ENCODE measurements around the gene NXPE3.
"Not testable (repeated sequence)": the region's sequence is repeated elsewhere in the genome, so short reads cannot be mapped to it uniquely, and the experiment has no call there.

The NXPE3 gene

DNA sequence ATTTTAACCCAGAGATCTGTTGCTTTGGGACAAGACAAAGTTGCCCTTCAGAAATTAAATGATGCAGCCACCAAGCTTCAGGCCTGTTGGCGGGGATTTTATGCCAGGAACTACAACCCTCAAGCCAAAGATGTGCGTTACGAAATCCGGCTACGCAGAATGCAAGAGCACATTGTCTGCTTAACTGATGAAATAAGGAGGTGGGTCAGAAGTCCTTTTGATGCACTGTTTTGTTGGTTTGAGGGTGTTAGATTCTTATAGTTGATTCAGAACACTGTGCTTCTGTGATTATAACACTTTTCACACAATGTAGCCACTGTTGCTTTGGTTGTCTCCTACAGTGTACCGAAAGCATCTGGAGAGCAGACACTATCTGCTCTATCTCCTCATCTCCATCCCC, 20.8 kb upstream of the NXPE3 start:
- H3K4me3 ChIP-seq (ENCODE audit: low read length), result no peak overlapping the region
- TF ChIP-seq, protein P1, sequence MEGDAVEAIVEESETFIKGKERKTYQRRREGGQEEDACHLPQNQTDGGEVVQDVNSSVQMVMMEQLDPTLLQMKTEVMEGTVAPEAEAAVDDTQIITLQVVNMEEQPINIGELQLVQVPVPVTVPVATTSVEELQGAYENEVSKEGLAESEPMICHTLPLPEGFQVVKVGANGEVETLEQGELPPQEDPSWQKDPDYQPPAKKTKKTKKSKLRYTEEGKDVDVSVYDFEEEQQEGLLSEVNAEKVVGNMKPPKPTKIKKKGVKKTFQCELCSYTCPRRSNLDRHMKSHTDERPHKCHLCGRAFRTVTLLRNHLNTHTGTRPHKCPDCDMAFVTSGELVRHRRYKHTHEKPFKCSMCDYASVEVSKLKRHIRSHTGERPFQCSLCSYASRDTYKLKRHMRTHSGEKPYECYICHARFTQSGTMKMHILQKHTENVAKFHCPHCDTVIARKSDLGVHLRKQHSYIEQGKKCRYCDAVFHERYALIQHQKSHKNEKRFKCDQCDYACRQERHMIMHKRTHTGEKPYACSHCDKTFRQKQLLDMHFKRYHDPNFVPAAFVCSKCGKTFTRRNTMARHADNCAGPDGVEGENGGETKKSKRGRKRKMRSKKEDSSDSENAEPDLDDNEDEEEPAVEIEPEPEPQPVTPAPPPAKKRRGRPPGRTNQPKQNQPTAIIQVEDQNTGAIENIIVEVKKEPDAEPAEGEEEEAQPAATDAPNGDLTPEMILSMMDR (IDR thresholded peaks at IDR 0.05; ENCODE audit: insufficient read depth, low read depth, low read length, missing control alignments), result no peak
- DNase-seq (ENCODE audit: low read depth), result no peak

DNA sequence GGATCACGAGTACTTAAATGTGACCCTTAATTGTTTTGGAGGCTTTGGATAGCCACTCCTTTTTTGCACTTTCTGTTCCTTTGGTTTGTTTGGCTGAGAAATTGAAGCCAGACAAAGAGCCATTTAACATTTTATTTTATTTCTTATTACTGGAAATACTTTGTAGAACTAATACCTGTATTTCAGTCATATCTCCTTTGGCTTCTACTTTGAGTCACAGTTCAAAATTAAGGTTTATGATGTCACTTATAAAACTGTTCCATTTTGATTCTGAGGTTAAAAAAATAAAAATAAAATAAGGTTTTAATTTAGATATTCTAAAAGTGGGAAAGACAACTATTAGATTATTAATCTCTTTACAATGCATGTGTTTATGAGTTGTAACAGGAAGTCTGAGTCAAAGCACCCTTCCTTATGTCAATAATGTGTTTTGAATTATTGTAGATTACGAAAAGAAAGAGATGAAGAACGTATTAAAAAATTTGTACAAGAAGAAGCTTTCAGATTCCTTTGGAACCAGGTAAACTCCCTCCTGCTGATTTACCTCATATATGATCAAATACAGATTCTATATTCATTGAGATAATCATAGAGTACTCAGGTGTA, 16.9 kb upstream of the NXPE3 start:
- peak; percentile 45 for DNase-seq (ENCODE audit: low read depth)
- no peak overlapping the region for H3K4me3 ChIP-seq (ENCODE audit: low read length)

DNA sequence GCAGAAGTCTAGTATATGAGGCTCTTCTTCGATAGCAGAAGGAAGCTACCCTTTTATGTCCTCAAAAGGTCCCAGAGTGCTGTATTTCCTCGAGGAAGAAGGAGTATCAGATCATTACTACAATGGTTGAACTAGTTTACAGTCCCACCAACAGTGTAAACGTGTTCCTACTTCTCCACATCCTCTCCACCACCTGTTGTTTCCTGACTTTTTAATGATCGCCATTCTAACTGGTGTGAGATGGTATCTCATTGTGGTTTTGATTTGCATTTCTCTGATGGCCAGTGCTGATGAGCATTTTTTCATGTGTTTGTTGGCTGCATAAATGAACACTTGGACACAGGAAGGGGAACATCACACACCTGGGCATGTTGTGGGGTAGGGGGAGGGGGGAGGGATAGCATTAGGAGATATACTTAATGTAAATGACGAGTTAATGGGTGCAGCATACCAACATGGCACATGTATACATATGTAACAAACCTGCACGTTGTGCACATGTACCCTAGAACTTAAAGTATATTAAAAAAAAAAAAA, 1.2 kb upstream of the NXPE3 start:
- not testable (repeated sequence) for DNase-seq (ENCODE audit: low read depth); H3K4me3 ChIP-seq (ENCODE audit: low read length)

More for the DNA sequence above, 16.9 kb upstream of the NXPE3 start:
- TF ChIP-seq, protein P1 (IDR thresholded peaks at IDR 0.05; ENCODE audit: insufficient read depth, low read depth, low read length, missing control alignments), result no peak

DNA sequence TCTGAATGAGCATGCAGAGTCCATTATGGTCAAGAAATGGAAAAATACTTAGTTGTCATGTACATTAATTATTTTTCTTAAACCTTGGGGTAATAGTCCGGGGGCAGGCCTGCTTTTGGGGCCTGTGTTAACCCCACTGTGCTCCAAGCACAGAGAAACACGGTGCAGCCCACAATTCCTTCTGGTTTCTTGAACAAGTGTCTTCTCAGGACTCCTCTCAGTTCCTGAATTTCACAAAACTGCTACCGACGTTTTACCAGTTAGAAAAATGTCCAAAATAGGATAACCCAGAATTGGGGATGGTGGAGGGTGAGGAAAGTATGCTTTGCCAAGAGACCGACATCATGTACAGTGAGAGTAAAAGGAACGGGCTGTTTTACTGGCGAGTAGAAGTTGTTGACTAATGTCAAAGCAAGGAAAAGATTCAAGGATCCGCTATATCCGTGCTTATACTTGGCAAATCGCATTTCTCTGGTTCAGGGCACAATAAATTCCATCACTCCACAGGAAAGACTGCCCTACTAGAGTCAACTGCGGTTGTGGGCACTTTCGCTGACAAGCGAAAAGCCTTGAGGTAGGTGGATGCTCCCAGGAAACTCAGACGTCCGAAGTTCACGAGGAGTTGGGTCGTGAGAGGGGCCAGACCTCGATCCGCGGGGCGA, 495 bp upstream of the NXPE3 start:
- TF ChIP-seq, protein P1 (IDR thresholded peaks at IDR 0.05; ENCODE audit: insufficient read depth, low read depth, low read length, missing control alignments), result no peak
- H3K4me3 ChIP-seq (ENCODE audit: low read length), result peak overlapping the region; percentile 77
- no peak for DNase-seq (ENCODE audit: low read depth)

DNA sequence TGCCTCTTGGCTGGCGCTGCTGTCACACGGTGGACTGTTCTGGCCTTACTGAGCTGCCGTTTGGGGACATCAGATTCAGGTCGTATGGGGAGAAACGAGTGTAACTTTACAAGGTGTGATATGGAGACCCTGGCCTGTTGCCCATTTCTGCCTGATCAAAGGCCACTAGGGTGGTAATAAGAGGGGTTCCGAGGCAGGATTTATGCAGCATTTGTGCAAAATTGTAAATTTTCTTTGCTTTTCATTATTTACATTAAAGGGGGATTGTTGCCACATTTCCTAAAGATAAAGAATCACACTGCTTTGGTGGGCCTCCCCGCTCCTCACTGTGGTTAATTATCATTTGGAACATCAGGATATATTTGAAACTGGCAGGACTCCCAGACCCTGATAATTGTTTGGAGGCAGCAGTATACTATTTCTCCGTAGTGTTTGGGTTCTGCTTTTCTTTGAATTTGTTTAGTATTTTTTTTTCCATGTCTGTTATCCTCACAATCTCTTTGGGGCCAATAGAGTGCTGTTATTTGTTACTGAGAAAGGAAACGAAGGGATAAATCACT, 891 bp downstream of the NXPE3 start:
- peak overlapping the region; percentile 77 for H3K4me3 ChIP-seq (ENCODE audit: low read length)
- TF ChIP-seq, protein P1 (IDR thresholded peaks at IDR 0.05; ENCODE audit: insufficient read depth, low read depth, low read length, missing control alignments), result no peak
- no peak for DNase-seq (ENCODE audit: low read depth)

DNA sequence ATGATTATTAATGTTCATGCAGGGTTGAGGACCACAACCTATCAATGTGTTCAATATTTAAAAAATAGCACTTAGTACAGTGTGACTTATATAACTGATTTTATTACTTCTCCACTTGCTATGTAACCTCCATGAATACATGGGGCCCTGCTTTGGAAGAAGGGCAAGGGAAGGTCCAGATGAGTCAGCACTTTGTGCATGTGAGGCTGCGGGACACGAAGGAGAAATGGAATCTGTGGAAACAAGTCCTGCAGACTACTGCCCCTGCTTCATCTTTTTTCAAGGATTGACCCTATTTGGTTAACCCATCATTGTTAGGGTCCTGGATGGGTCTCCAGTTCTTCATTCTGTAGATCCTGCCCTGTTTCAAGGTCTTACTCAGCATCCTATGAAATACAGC, 1.6 kb downstream of the NXPE3 start:
- TF ChIP-seq, protein P1 (IDR thresholded peaks at IDR 0.05; ENCODE audit: insufficient read depth, low read depth, low read length, missing control alignments), result no peak
- H3K4me3 ChIP-seq (ENCODE audit: low read length), result no peak overlapping the region
- peak; percentile 85 for DNase-seq (ENCODE audit: low read depth)

DNA sequence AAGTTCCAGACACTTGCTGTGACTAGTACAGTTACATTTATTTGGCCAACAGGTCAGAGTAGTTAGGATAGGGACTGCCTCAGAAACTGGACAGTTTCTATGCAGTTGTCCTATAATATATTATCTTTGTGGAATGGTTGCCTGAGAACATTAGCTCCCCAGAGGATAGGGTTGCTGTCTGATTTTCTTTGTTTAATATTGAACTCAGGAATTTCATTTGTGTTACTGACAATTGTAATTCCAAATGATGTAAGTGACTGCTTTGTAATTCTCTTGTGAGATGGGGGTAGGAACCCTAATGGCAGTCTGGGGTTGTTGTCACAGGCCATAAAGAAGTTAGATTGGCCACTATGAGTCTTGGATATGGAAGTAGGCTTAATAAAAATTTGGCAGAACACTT, 2.2 kb downstream of the NXPE3 start:
- no peak overlapping the region for H3K4me3 ChIP-seq (ENCODE audit: low read length)
- no peak for DNase-seq (ENCODE audit: low read depth)
- TF ChIP-seq, protein P1 (IDR thresholded peaks at IDR 0.05; ENCODE audit: insufficient read depth, low read depth, low read length, missing control alignments), result no peak

Measured in epithelial cell of esophagus (primary cell).